Panc1 (cell line): Measurements from ENCODE around the gene ACTR6.
"Not testable (repeated sequence)": the region's sequence is repeated elsewhere in the genome, so short reads cannot be mapped to it uniquely, and the experiment has no call there.

Source experiments
- POLR2AphosphoS5 ChIP-seq: IDR thresholded peaks from 2 replicates; pipeline ENCODE4 v1.6.1; 2012; ENCODE audit warnings: mild to moderate bottlenecking, low read depth, low read length, moderate library complexity
- TF ChIP-seq, protein P1 (sequence below): fragments of 450-650 bp; IDR thresholded peaks from 2 replicates; pipeline ENCODE4 v1.5.1; 2017; ENCODE audit warnings: mild to moderate bottlenecking
- TF ChIP-seq, protein P2 (sequence below), 2 experiments: IDR thresholded peaks; 2 replicates each; pipeline ENCODE4 v1.6.1; 2011 to 2012; ENCODE audit warnings: low read depth in 2 of 2, control low read depth in 1 of 2, low read length in 1 of 2, mild to moderate bottlenecking in 1 of 2, moderate library complexity in 1 of 2; ENCODE audit not compliant: insufficient read depth in 1 of 2

DNA sequence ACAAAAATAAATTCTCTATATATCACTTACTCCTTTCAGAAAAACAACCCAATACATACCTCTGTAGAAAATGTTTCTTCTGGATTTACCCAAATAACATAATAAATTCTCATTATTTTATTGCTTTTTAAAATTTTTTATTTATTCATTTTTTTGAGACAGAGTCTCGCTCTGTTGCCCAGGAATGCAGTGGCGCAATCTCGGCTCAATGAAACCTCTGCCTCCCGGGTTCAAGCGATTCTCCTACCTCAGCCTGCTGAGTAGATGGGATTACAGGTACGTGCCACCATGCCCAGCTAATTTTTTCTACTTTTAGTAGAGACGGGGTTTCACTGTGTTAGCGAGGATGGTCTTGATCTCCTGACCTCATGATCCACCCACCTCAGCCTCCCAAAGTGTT is 24.1 kb upstream of the ACTR6 start:
- TF ChIP-seq, protein P1, sequence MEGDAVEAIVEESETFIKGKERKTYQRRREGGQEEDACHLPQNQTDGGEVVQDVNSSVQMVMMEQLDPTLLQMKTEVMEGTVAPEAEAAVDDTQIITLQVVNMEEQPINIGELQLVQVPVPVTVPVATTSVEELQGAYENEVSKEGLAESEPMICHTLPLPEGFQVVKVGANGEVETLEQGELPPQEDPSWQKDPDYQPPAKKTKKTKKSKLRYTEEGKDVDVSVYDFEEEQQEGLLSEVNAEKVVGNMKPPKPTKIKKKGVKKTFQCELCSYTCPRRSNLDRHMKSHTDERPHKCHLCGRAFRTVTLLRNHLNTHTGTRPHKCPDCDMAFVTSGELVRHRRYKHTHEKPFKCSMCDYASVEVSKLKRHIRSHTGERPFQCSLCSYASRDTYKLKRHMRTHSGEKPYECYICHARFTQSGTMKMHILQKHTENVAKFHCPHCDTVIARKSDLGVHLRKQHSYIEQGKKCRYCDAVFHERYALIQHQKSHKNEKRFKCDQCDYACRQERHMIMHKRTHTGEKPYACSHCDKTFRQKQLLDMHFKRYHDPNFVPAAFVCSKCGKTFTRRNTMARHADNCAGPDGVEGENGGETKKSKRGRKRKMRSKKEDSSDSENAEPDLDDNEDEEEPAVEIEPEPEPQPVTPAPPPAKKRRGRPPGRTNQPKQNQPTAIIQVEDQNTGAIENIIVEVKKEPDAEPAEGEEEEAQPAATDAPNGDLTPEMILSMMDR, result not testable (repeated sequence)
- TF ChIP-seq, protein P2, sequence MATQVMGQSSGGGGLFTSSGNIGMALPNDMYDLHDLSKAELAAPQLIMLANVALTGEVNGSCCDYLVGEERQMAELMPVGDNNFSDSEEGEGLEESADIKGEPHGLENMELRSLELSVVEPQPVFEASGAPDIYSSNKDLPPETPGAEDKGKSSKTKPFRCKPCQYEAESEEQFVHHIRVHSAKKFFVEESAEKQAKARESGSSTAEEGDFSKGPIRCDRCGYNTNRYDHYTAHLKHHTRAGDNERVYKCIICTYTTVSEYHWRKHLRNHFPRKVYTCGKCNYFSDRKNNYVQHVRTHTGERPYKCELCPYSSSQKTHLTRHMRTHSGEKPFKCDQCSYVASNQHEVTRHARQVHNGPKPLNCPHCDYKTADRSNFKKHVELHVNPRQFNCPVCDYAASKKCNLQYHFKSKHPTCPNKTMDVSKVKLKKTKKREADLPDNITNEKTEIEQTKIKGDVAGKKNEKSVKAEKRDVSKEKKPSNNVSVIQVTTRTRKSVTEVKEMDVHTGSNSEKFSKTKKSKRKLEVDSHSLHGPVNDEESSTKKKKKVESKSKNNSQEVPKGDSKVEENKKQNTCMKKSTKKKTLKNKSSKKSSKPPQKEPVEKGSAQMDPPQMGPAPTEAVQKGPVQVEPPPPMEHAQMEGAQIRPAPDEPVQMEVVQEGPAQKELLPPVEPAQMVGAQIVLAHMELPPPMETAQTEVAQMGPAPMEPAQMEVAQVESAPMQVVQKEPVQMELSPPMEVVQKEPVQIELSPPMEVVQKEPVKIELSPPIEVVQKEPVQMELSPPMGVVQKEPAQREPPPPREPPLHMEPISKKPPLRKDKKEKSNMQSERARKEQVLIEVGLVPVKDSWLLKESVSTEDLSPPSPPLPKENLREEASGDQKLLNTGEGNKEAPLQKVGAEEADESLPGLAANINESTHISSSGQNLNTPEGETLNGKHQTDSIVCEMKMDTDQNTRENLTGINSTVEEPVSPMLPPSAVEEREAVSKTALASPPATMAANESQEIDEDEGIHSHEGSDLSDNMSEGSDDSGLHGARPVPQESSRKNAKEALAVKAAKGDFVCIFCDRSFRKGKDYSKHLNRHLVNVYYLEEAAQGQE (IDR thresholded peaks at IDR 0.05; ENCODE audit: insufficient read depth in 1 of 2, low read depth in 2 of 2, low read length in 1 of 2), result not testable (repeated sequence)
- not testable (repeated sequence) for TF ChIP-seq POLR2AphosphoS5
